NCI-H524 (cell line): ENCODE results near the gene KLHDC8B.

Experiments used
- DNase-seq, 2 experiments: peaks; one replicate each; lab custom pipeline; 2025; lab: John Stamatoyannopoulos, UW

KLHDC8B gene

GRCh38 chr3:49158792-49159191 lies 12.6 kb upstream of the KLHDC8B start:
- DNase-seq: no peak

GRCh38 chr3:49161197-49161596 lies 10.2 kb upstream of the KLHDC8B start:
- DNase-seq: no peak

GRCh38 chr3:49161808-49162530 lies 9.4 kb upstream of the KLHDC8B start:
- DNase-seq: no peak

GRCh38 chr3:49162751-49163419 lies 8.5 kb upstream of the KLHDC8B start:
- DNase-seq: no peak

GRCh38 chr3:49163609-49164008 lies 7.8 kb upstream of the KLHDC8B start:
- DNase-seq: no peak

- DNase-seq: no peak
These were observed 6.2 kb upstream of the KLHDC8B start for GRCh38 chr3:49164983-49165720.

- DNase-seq: peak; percentile 36 to 56
These were observed 5.3 kb upstream of the KLHDC8B start, which contains the start of gene CCDC71 for GRCh38 chr3:49165771-49166751. TSS of gene CCDC71 (minus strand) at chr3:49166331. CDS start at chr3:49164208, 2,123 bp downstream.

GRCh38 chr3:49166752-49167556 lies 4.4 kb upstream of the KLHDC8B start:
- no peak for DNase-seq

- no peak for DNase-seq
These were observed 667 bp upstream of the KLHDC8B start for GRCh38 chr3:49170744-49171118.

GRCh38 chr3:49171775-49172500 lies 540 bp downstream of the KLHDC8B start:
- no peak for DNase-seq

- no peak for DNase-seq
These were observed 1.2 kb downstream of the KLHDC8B start for GRCh38 chr3:49172551-49173041.

GRCh38 chr3:49173116-49173791 lies 1.9 kb downstream of the KLHDC8B start:
- no peak for DNase-seq

- DNase-seq: peak in 1 of 2 experiments; percentile 35
These were observed 2.4 kb downstream of the KLHDC8B start for GRCh38 chr3:49173792-49174170.

GRCh38 chr3:49174397-49174985 lies 3.1 kb downstream of the KLHDC8B start:
- no peak for DNase-seq

GRCh38 chr3:49175530-49175929 lies 4.1 kb downstream of the KLHDC8B start:
- no peak for DNase-seq

- peak in 1 of 2 experiments; percentile 19 for DNase-seq
These were observed 5.7 kb downstream of the KLHDC8B start for GRCh38 chr3:49177073-49177472.

GRCh38 chr3:49180116-49180515 lies 8.7 kb downstream of the KLHDC8B start:
- no peak for DNase-seq

- no peak for DNase-seq
These were observed 10.0 kb downstream of the KLHDC8B start for GRCh38 chr3:49181351-49181750.

GRCh38 chr3:49182682-49183081 lies 11.3 kb downstream of the KLHDC8B start:
- no peak for DNase-seq
